ENCODE data around the gene LRRC61.

- TF ChIP-seq, protein P1, sequence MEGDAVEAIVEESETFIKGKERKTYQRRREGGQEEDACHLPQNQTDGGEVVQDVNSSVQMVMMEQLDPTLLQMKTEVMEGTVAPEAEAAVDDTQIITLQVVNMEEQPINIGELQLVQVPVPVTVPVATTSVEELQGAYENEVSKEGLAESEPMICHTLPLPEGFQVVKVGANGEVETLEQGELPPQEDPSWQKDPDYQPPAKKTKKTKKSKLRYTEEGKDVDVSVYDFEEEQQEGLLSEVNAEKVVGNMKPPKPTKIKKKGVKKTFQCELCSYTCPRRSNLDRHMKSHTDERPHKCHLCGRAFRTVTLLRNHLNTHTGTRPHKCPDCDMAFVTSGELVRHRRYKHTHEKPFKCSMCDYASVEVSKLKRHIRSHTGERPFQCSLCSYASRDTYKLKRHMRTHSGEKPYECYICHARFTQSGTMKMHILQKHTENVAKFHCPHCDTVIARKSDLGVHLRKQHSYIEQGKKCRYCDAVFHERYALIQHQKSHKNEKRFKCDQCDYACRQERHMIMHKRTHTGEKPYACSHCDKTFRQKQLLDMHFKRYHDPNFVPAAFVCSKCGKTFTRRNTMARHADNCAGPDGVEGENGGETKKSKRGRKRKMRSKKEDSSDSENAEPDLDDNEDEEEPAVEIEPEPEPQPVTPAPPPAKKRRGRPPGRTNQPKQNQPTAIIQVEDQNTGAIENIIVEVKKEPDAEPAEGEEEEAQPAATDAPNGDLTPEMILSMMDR (IDR thresholded peaks at IDR 0.05; ENCODE audit: insufficient read depth, low read length, poor library complexity, severe bottlenecking): no peak
- no peak for TF ChIP-seq EZH2phosphoT487 (conservative IDR thresholded peaks at IDR 0.05; ENCODE audit: low read length)
These were observed 59.7 kb downstream of the LRRC61 start for GRCh38 chr7:150382844-150383225.

All from SU-DHL-6 (cell line).